Loucy (cell line): ENCODE measurements around the gene CAPN2.

Experiments
- H2AFZ ChIP-seq: fragments of 200-600 bp; sonication (generic); 2 replicates; pipeline ENCODE4 v1.6.0; 2016; ENCODE audit warnings: antibody characterized with exemption, mild to moderate bottlenecking, low read length, moderate library complexity
- H3F3A ChIP-seq: fragments of 200-600 bp; 2 replicates; pipeline ENCODE4 v1.6.0; 2016; ENCODE audit warnings: antibody characterized with exemption, low read depth, mild to moderate bottlenecking
- H3K27me3 ChIP-seq: fragments of 200-600 bp; sonication (generic); 2 replicates; pipeline ENCODE4 v1.6.1; 2014; ENCODE audit warnings: low read length, mild to moderate bottlenecking; ENCODE audit not compliant: insufficient read depth, poor library complexity, severe bottlenecking
- H3K36me3 ChIP-seq: fragments of 200-600 bp; sonication (generic); 2 replicates; pipeline ENCODE4 v1.6.1; 2016; ENCODE audit warnings: low read length; ENCODE audit not compliant: insufficient read depth
- H3K4me1 ChIP-seq: fragments of 200-600 bp; sonication (generic); 2 replicates; pipeline ENCODE4 v1.5.1; 2014; ENCODE audit warnings: low read length, mild to moderate bottlenecking; ENCODE audit not compliant: insufficient read depth, poor library complexity, severe bottlenecking
- H3K4me2 ChIP-seq: fragments of 200-600 bp; sonication (generic); 2 replicates; pipeline ENCODE4 v1.6.0; 2014; ENCODE audit warnings: antibody characterized with exemption, low read length, low read depth, mild to moderate bottlenecking; ENCODE audit not compliant: poor library complexity, severe bottlenecking
- H3K4me3 ChIP-seq: fragments of 200-600 bp; sonication (generic); 2 replicates; pipeline ENCODE4 v1.5.1; 2014; ENCODE audit warnings: low read length, mild to moderate bottlenecking, mixed read lengths; ENCODE audit not compliant: poor library complexity, severe bottlenecking
- H3K79me2 ChIP-seq: fragments of 200-600 bp; sonication (generic); 2 replicates; pipeline ENCODE4 v1.6.1; 2014; ENCODE audit warnings: low read length; ENCODE audit not compliant: insufficient read depth
- H3K9ac ChIP-seq: fragments of 200-600 bp; sonication (generic); 2 replicates; pipeline ENCODE4 v1.6.0; 2014; ENCODE audit warnings: mild to moderate bottlenecking, low read depth, low read length, moderate library complexity; ENCODE audit not compliant: poor library complexity, severe bottlenecking
- H3K9me2 ChIP-seq: fragments of 200-600 bp; sonication (generic); replicated peaks from 2 replicates; pipeline ENCODE4 v1.6.1; 2016; ENCODE audit warnings: low read depth, low read length, mixed read lengths
- H3K9me3 ChIP-seq: fragments of 200-600 bp; sonication (generic); 2 replicates; pipeline ENCODE4 v1.6.1; 2014; ENCODE audit warnings: mild to moderate bottlenecking, antibody characterized with exemption, low read length, low read depth; ENCODE audit not compliant: insufficient read depth
- H4K20me1 ChIP-seq: fragments of 200-600 bp; sonication (generic); 2 replicates; pipeline ENCODE4 v1.6.0; 2014; ENCODE audit warnings: antibody characterized with exemption, low read length, mild to moderate bottlenecking; ENCODE audit not compliant: insufficient read depth, poor library complexity, severe bottlenecking
- EZH2phosphoT487 ChIP-seq: fragments of 200-600 bp; IDR thresholded peaks from 2 replicates; pipeline ENCODE4 v1.6.1; 2018; ENCODE audit warnings: antibody characterized with exemption, mild to moderate bottlenecking, moderate library complexity, borderline replicate concordance
- TF ChIP-seq, protein P1 (sequence below): fragments of 200-600 bp; sonication (generic); conservative IDR thresholded peaks from 2 replicates; pipeline ENCODE4 v1.5.1; 2014; ENCODE audit warnings: mild to moderate bottlenecking, antibody characterized with exemption, low read length

The CAPN2 gene

DNA sequence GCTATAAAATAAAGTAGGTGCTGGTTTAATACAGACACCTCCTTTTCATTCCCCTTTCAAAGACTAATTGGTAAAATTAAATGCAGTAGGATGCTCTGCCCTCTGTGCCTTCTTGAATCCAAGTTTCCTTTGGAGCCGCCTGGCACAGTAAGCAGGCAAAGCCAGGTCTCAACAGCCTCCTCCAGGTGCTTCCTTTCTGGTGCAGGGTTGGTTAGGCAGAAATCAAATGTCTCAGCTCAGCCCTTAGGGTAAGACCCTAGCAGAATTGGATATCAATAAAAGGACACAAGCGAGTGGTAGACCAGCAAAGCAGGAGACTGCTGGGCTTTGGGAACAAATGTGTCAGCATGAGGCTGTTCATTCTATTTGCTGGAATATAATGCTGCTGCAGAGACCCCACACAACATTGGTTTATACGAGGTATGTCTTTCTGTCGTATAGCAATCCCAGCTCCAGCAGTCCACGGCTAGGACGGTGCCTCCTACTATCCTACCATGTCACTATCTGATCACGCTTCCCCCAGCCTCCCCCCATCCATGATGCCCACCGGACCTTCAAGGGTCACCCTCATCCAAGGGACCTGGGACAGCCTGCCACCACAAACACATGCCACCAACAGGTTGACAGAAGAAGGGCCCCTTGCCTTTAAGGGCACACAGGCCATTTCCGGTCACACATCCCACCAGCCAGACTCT, 58.4 kb downstream of the CAPN2 start:
- no peaks in the 10 kb centered on the region for H3K79me2 ChIP-seq
- H2AFZ ChIP-seq, result no peak overlapping the region
- no peak overlapping the region for H3K9ac ChIP-seq
- peaks cover 11% of the 10 kb centered on the region for H3K4me1 ChIP-seq
- no peaks in the 10 kb centered on the region for H3K9me2 ChIP-seq
- H3K27me3 ChIP-seq, result no peaks in the 10 kb centered on the region
- no peaks in the 10 kb centered on the region for H3K9me3 ChIP-seq
- no peak overlapping the region for H3K4me2 ChIP-seq
- no peaks in the 10 kb centered on the region for H4K20me1 ChIP-seq
- no peak overlapping the region for H3K4me3 ChIP-seq
- H3F3A ChIP-seq, result 0 out of 2 replicates have a peak, but pooled peaks cover 2% of the 10 kb centered on the region
- no peaks in the 10 kb centered on the region for H3K36me3 ChIP-seq
- TF ChIP-seq EZH2phosphoT487, result no peak
- TF ChIP-seq, protein P1, sequence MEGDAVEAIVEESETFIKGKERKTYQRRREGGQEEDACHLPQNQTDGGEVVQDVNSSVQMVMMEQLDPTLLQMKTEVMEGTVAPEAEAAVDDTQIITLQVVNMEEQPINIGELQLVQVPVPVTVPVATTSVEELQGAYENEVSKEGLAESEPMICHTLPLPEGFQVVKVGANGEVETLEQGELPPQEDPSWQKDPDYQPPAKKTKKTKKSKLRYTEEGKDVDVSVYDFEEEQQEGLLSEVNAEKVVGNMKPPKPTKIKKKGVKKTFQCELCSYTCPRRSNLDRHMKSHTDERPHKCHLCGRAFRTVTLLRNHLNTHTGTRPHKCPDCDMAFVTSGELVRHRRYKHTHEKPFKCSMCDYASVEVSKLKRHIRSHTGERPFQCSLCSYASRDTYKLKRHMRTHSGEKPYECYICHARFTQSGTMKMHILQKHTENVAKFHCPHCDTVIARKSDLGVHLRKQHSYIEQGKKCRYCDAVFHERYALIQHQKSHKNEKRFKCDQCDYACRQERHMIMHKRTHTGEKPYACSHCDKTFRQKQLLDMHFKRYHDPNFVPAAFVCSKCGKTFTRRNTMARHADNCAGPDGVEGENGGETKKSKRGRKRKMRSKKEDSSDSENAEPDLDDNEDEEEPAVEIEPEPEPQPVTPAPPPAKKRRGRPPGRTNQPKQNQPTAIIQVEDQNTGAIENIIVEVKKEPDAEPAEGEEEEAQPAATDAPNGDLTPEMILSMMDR, result no peak

DNA sequence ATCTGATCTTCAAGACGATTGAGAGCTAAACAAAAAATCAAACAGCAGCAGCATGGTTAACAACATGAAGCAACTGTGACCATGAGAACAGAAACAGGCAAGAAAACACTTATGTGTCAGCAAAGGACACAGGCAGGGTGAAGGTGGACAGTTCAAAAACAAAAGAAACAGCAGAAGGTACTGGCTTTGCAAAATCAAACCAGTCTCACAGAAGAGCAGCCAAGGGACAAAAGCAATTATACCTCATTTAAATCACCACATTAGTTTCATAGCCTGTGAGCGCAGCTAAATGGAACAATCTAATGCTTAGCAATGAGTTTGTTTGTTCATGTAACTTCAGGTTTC, 59.1 kb downstream of the CAPN2 start:
- Histone ChIP-seq H3K79me2 (no peaks in the 10 kb centered on the region), H2AFZ (no peak overlapping the region), H3F3A (0 out of 2 replicates have a peak, but pooled peaks cover 3% of the 10 kb centered on the region), H3K4me2 (no peak overlapping the region), H3K4me1 (peaks cover 18% of the 10 kb centered on the region), H3K36me3 (no peaks in the 10 kb centered on the region), H3K9ac (no peak overlapping the region), H3K9me3 (no peaks in the 10 kb centered on the region), H3K9me2 (no peaks in the 10 kb centered on the region), H3K4me3 (no peak overlapping the region), H3K27me3 (no peaks in the 10 kb centered on the region), H4K20me1 (no peaks in the 10 kb centered on the region)
- no peak for TF ChIP-seq EZH2phosphoT487
- TF ChIP-seq, protein P1, result no peak

DNA sequence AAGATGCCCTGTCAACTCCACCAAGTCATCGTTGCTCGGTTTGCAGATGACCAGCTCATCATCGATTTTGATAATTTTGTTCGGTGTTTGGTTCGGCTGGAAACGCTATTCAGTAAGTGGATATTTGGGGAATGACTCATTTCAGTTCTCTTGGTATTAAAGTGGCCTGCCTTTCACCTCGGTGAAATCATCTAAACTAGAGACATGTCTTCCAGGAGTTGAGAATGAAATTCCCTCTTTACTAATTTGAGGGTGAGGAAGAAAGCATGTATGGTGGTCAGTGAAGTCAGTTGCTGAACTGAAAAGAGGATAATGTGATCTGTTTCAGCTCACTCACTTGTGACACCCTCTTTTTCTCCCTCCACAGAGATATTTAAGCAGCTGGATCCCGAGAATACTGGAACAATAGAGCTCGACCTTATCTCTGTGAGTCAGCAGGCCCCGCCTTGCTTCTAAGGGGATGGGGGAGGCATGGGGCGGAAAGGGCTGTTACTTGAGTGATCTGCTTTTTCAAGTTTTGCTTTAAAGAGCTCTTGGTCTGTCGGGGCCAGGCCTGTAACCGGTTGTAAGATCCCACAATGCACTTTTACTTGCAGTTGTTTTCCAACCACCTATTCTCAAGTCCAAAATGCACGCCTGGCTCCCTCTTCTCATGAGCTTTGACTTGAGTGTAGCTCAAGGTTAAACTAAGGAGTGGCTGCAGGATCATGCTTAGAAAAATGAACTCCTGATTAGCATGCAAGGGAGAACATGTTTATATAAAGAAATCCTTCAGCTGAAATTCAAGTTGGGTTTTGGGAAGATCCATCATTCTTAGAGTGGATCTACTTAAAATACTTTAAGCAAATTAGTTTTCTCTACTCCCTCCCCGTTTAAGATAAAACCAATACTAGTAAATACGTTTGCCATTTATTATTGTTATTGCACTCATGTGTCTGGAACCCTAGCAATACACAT, 59.8 kb downstream of the CAPN2 start:
- TF ChIP-seq, protein P1, result no peak
- TF ChIP-seq EZH2phosphoT487, result no peak
- Histone ChIP-seq H3K36me3 (no peaks in the 10 kb centered on the region; the same call in 1 of the 2 replicates), H3K9me3 (no peaks in the 10 kb centered on the region), H4K20me1 (no peaks in the 10 kb centered on the region), H3K4me1 (peaks cover 20% of the 10 kb centered on the region), H3K9me2 (no peaks in the 10 kb centered on the region), H3F3A (0 out of 2 replicates have a peak, but pooled peaks cover 3% of the 10 kb centered on the region), H3K27me3 (no peaks in the 10 kb centered on the region), H3K79me2 (no peaks in the 10 kb centered on the region), H3K4me3 (no peak overlapping the region), H3K4me2 (no peak overlapping the region), H2AFZ (no peak overlapping the region), H3K9ac (no peak overlapping the region)
